Effector CD8-positive, alpha-beta T cell (primary cell): ENCODE results near the gene TSPAN9.

Source experiments
- DNase-seq: peaks from one replicate; lab custom pipeline; 2025; lab: John Stamatoyannopoulos, UW

Gene TSPAN9

DNA sequence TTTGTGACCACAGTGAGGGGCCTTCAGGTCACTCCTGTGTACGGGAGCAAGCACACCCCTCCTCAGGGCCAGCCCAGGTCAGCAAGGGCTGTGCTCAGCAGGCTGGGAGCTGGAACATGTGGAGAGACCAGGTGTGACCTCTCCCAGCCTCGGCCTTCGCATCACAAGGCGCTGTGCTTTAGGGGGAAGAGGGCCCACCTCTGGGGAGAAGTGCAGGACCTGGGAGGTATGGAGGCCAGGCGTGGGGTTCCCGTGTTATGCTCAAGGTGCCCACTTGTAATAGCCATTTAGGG lies 219.2 kb downstream of the TSPAN9 start:
- DNase-seq: no peak

DNA sequence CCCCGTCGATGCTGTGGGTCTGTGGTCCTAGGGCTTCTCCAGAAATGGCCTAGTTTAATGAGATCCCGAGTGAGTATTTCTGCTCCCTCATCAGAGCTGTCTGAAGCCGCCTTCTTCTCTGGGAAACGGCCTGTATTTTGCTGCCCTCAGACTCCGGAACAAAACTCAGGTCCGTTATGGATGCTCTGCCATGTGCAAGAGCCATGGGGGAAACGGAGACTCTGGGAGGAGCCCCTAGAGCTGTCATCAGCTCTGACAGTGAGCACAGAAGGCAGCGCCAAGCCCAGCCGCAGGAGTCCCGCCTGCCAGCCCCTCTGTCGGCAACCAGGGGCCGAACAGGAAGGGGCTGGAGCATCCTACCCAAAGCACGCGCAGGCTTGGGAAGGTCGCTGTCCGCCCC lies 221.4 kb downstream of the TSPAN9 start:
- DNase-seq: no peak

DNA sequence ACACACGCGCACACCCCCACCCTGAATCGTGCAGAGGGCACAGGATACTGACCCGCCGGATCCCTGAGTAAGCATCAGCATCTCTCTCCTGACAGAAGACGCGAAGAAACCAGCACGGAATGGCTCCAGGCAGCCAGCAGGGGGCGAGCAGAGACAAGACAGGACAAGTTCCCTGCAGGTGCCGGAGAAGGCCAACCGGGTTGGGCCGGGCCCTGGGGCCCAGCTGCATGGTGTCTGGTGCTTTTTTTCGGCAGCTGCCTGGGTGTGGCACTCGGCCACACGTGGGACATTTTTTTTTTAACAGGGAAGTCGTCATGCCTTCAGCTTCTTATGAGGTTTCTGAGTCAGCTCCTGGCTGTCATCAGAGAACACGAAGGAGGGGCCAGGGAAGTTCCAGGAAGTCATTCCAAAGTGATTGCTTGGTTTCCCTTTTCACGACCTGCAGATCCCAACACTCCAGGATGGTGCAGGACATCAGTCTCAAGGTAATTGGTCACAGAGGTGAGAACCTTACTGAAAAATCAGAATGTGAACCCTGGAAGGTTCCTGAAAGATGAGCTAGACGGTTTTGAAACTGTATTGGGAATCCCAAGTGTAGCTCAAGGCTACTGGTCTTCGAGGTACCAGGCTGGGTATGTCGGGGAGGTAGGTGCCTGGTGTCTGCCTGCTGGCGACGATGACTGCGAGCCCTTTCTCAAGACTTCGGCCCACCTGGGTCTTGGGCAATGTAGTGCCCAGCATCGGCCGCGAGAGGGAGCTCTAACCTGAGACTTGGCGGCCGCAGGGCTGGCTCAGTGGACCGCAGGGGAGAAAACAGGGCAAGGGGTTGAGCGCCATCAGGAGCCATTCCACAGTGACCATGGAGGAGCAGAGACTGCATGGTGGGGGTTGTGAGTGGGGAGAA lies 223.0 kb downstream of the TSPAN9 start:
- DNase-seq: peak; percentile 47

DNA sequence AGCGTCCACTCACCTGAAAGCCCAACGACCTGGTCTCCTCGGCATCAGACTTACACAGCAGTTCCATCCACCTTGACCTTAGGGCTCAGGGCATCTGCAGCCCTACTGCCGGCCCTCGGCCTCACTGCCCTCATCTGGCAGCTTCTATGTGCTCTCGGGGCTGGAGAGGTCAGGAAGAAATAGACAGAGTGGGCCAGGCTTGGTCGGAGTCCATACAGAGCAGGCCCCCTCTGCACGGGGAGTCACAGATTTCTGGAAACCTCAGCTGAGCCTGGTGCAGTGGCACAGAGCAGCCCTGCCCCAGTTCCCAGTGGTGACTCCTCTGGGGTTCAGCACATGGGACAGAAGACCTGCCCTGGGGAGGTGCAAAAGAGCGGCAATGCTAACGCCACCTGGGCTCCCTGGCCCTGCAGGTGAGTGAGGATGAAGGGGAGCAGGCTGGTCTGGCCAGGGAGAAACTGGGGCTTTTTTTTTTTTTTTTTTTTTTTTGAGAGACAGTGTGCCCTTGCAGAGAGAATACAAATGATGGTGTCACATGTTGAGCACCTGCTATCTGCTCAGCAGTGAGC lies 223.7 kb downstream of the TSPAN9 start:
- no peak for DNase-seq

DNA sequence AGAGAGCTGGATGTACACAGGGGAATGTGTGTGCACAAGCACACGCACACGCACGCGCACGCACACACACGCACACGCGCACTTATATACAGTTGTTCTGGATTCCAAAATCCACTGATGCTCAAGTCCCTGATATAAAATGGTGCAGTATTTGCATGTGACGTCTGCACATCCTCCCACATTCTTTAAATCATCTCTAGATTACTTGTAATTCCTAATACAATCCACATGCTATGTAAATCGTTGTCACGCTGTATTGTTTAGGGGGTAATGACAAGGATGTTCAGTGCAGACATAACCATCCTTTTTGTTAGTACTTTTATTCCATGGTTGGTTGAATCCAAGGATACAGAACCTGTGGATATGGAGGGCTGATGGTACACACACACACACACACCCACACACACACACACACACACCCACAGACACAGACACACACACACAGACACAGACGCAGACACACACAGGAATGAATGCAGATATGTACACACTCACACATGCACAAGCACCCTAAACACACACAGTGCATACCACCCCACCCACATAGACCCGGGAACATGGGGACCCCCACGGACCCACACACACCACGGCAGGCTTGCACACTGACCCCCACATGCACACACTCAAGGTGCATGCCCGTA lies 225.3 kb downstream of the TSPAN9 start:
- no peak for DNase-seq

DNA sequence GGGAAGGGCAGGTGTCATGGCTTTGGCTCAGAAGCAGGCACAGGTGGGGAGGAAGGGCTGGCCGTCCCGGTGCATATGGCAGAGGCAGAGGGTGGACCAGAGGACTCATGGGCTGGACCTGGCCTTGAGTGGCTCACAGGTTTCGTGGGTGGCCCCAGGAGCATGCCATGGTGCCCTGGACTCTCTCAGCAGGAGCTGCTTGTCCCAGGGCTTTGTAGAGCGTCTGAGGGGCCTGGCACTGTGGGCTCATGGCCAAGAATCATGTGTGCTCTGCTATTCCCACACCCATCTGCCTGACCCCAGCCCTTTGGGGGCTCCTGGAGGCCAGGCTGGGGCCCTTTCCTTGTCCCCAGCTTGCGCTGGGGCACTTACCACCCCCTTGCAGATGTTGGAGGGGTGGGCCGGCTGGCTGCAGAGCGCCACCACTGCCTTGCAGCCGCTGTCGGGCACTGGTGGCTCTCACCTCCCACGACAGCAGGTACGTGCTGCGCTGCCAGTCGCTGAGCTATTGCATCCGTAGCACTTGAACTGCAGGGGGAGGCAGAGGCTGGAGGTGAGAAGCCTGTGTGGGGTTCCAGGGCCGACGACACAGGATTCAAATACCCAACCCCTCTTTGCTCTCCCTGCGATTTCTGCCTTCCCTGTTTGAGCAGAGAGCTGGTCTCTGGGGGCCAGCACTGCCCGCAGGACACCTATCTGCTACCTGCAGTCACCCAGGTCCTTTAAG lies 226.4 kb downstream of the TSPAN9 start:
- DNase-seq: no peak

DNA sequence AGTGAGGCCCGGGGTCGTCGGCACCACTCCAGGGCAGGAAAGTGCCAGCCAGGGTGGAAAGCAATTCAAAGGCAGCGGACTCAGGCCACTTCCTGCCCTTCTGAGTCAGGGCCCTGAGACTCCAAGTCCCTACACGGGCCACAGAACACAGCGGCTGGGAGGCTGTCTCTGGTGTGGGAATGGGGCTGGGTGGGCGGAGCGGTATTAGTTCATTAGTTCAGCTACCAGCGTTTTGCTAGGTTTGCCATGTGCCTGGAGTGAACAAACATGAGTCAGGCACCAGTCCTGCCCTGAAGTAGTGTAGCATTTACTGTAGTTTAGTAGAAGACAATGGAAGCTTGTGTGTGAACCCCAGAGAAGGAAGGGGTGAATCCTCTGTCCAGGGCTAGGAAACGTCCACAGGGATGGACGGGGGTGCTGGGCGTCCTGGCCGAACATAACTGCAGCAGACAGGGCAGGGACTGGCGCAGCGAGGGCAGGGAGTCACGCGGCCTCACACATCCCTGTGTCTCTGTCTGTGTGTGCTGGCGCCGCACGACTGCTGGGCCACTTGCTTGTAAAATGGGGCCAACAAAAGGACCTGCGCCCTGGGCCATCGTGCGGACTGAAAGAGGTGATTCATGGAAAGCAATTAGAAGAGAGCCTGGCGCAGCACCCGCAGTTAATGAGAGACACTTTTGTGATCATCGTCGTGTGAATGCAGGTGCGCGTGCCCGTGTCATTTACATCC lies 227.4 kb downstream of the TSPAN9 start:
- no peak for DNase-seq

DNA sequence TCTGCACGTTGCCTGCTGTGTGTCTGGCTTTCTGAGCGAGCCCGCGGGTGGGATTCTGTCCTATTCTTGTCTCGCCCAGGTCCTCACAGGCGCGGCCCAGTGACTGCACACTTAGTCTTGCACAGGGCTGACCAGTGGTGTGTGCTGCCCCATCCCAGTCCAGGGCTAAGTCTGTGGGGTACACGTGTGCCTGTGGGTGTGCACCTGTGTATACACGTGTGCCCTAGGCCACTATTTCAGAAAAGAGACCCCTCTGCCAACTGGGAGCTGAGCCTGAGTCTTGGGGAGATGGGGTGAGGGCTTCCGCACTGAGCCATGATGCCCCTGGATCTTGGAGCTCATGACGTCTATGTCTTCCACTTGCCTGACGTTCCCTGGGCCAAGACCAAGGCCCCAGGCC lies 228.3 kb downstream of the TSPAN9 start:
- DNase-seq: no peak

DNA sequence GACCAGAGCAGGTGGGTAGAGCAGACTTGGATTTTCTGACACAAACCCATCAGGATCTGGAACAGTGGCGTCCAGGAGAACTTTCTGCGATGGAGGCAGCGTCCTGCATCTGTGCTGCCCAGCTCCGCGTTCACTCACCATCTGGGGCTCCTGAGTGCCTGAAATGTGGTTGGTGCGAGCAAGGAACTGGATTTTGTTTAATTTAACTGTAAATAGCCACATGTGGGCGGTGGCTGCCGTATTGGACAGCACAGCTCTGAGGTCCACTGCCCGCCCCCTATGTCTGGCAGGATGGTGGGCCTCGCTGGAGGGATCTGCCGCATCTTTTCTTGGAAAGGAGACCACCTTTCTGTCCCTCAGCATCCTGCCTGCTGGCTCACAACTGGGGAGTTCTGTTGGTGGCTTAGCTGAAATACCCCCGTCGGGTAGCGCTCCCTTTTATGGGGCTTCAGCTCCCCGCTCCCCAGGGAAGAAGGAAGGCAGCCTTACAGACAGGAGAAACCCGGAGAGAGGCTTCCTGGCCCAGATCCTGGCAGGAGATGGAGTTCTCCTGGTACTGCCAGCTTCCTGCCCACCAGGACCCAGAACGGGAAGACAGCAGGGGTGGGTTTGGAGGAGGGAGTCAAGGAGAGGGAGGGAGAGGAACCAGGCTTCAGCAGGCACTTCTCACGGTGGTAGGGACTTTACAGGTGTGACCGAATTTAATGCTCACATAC lies 228.9 kb downstream of the TSPAN9 start:
- no peak for DNase-seq

DNA sequence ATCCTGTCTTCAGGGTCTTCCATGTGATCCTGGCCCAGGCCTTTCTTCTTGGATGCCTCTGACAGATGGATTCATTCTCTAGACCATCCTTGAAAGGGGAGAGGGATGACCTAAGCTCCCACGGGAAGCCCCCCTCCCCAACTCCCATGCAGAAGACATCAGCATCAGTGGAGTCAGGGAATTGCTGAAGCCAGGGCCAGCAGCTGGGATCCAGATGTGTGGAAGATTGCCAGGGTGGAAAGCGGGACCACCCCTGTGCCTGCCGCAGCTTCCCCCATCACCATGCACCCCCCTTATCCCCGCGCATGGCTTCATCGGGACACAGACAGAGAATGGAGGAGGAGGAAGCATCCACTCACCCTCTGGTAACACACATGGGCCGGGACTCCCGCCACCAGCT lies 230.2 kb downstream of the TSPAN9 start:
- no peak for DNase-seq

DNA sequence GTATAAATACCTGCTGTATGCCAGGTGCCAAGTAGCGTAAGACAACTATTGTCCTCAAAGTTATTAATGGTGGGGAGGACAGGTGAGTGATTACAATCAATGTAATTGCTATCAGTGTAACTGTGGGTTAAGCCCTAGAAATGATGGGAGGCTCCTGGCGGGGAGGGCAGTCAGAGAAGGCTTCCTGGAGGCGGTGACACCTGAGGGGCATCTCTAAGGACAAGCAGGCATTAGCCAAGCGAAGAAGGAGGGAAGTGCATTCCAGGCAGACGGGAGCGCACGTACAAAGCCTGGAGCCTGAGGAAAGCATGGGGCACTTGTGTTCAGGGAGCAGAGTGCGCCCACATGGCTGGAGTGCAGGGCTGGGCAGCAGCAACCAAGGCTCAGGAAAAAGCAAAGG lies 230.9 kb downstream of the TSPAN9 start:
- no peak for DNase-seq

DNA sequence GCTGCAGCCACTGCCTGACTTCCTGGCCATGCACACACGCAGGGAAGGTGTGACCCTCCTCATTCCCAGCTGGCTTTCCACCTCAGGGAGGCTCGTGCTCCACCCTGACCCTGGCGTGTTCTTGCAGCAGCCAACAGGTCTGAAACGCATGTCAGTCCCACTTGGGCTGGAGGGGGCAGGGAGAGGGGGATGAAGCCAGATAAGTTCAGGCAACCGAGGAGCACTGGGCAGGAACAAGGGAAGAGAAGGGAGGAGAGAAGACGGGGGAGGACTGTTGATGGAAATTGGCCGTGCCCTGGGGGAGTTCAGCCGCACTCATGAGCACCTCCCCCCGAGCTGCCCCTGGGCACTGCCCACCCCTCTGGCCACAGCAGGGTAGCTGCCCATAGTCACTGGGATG lies 231.4 kb downstream of the TSPAN9 start:
- no peak for DNase-seq

DNA sequence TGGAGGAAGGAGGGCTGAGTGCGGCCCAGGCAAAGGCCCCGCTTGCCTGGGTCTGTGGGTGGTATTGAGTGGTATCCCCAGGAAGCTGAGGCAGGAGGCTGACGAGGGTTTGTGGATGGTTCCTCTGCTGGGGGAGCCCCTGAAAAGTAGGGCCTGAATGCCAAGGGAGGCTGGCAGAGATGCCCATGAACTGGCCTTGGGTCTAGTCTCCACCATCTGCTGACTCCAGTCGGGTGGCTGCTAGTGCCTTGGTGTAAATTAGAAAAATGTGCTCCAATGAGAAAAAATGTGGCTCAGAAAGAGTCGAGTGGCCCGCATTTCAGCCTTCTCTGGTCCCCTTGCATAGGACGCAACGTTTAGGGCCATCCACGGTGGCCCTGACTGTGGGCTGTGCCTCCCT lies 232.6 kb downstream of the TSPAN9 start:
- no peak for DNase-seq

DNA sequence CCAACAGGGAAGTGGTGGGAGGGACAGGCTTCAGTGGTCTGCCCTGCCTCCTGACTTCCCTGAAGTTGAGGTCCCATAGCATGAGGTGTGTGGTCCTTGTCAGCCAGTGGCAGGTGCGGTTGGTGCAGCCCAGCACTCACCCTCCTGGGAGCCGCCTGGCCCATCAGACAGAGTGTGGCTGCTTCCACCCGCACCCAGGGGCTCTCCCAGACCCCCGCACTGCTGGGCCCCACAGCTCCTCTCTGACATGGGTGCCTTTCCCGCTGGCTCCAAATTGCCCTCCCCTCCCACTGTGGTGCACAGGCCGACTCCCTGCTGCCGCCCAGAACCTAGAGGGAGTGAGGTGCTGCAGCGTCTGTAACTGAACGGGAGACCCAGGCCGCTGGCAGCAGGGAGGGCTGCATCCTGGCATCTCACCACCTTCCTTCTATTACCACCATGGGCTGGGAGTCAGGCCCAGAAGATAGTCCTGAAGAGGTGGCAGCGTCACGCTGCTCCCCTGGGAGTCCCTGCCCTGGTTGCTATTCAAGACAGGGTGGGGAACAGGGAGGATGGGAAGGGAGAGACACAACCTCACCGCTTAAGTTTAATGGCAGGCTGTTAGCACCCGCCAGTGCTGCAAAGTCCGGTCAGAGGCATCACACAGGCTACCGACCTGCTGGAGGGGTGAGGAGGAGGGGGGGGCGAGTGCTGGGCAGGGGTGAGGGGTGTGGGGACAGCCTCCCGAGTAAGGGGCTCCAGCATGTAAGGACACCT lies 233.3 kb downstream of the TSPAN9 start:
- no peak for DNase-seq

DNA sequence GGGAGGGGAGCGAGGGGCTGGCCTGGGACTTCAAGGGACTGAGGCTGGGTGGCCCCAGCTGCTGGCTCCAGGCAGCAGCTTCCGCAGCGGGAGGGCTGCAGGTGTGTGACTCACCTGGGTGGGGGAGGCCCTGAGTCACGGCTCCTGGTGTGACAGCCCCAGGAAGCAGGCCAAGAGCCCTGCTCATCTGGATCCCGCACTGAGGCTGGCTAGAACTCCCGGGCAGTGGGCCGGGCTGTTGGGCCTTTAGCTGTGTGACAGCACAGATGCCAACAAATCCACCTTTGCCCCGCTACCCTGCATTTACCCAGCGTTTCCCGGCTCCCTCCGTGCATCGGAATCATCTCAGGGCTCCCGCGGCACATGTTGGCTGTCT lies 233.8 kb downstream of the TSPAN9 start:
- no peak for DNase-seq

DNA sequence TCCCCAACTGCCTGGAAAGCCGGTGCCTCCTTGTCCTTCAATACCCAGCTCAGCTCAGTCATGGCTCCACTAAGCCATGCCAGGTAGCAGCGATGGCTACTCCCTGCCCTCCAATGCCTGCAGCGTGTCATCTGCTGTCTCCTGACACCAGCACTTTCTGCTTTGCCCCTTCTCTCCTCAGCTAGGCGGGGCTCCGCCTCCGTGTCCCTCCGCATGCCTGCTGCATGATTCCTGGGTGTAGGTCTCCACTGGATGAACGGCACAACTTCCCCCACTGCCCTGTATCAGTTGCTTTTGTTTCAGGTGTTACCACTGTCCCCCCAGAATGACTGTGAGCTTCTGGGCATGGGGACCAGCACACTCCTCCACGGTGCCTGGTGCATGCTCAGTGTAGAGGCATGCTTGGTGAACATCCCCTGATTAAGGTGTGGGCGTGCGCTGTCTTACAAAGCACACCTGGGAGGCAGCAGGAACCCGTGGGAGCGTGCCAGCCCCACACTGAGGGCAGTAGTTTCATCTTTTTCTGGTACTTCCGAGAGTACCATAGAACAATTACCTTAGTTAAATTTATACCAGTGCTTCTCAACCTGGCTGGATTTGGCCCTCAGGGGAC lies 234.4 kb downstream of the TSPAN9 start:
- no peak for DNase-seq

DNA sequence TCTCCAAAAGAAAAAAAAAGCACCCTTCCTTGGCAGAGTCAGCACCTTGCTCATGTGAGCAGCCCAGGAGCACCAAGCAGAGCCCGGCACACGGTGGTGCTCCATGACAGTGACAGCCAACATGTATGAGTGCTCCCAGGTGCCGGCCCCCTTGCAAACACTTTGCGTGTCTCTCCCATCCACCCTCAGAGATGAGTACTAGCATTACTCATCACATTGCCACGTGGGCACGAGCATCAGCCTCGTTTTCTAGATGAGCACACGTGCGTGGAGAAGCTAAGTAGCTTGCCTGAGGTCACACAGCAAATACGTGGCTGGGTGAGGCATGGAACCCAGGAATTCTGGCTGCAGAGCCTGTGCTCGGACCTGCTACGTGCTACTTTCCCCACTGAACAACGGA lies 235.9 kb downstream of the TSPAN9 start:
- DNase-seq: no peak

DNA sequence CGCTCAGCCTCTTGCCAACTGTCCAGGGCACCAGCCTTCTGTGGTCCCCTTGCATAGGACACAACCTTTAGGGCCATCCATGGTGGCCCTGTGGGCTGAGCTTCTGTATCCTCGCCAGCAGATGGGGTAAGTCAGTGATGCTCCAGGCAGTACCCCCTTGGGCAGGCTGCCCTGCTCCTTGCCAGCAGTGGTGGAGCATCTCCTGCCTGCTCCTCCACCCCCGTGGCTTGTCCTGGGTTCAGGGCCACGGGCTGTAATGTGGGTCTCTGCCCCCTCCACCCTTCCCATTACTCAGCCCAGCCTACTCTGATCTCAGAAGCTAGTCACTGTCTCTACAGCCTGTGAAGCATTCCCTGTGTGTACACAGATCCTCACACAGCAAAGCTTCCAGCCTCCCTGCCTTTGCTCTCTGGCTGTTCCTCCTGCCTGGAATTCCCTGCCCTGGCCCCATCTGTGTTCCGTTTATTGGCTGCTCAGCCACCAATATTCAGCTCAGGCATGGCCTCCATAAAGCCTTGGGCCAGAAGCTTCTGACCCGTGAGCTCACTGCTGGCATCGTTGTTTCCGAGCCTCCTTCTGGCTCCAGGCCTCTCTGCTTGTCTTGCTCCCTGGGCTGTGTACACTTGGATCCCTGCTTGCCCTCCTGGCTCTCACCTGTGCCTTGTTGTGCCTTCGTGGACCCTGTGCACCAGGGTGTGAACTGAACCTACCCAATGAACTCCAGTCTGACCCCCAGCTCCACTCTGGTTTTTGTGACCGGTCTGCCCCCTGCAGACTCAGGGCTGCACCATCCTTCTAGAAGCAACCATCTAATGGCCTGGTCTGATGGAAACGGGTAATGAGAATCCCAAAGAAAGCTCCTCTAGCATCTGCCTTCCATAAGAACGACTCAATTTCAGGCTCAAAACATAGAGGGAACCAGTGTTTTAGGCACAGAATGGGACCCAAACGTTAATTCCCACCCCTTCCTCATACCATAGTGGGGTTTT lies 236.8 kb downstream of the TSPAN9 start:
- no peak for DNase-seq

DNA sequence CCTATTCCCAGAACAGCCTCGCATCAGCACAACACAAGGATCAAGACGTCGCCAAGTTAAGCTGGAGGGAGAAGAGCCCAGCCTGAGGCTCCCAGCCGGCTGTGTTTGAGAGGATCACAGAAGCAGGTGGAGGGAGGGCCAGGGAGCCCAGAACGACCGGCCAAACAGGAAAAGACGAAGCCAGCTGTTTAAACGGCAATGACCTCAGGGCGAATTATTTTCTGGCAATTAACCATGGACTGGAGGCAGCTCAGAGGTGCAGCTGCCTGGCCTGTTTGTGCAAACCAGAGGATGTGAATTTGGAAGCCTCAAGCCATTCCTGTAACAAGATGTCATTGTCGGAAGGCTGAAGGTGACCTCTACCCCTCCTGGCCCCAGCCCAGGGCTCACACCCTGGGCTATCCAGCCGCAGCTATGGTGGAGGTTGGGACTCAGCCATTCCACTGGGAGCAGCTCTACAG lies 238.1 kb downstream of the TSPAN9 start:
- DNase-seq: no peak
